ENCODE measurements around the gene CYTIP. TPM values are rescaled to one million over a fixed set of nuclear protein-coding genes. Genes with fewer than 3 reads are reported as not detected.

The CYTIP gene
- total and polyA plus RNA-seq, 9 of the 15 experiments (the other 6 are each of a cell fraction or from before 2014, with no cell fraction given), result 0.03 to 0.35 (median 0.26) TPM; not detected in 1

DNA sequence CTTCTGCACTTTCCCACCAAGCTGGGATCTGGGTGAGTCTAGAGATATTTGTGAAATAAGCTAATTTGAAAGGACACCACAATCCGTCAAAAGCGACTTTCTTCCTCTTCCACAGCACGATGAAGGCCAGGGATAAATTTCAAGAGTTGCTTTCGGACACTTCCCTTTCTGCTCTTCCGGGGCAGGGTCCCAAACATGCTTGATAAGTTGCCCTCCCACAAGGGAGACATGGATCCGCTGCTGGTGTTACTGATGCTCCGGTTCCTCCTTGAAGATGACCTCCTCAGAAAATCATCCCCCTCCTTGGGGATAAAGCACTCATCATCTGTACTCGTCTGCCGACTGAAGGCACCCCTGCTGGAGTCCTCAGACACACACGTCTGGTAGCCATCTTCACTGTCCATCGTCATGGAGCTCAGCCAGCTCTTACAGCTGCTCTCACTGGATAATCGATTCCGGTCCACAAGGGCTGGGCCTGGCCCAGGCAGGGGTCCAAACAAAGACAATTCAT, 28.2 kb downstream of the CYTIP start:
- Histone ChIP-seq H3K9ac (ENCODE audit: insufficient read depth in 1 of 2, low read depth in 2 of 2, low read length in 2 of 2) (no peak overlapping the region), H3K9me3 (replicated peaks; ENCODE audit: control insufficient read depth, insufficient read depth, low read depth, low read length) (no peaks in the 10 kb centered on the region), H3K9me1 (ENCODE audit: control insufficient read depth, insufficient read depth, low read length) (no peaks in the 10 kb centered on the region), H3K27me3 (ENCODE audit: control insufficient read depth in 2 of 2, insufficient read depth in 2 of 2, low read length in 2 of 2) (peaks cover 4 to 8% of the 10 kb centered on the region in 2 experiments; a peak in 1 of 5 replicates), H3K36me3 (ENCODE audit: control insufficient read depth, insufficient read depth, low read length) (no peaks in the 10 kb centered on the region), H3K27ac (ENCODE audit: extremely low read depth, low read depth, low read length) (no peak overlapping the region), H2AFZ (ENCODE audit: low read depth, low read length) (no peak overlapping the region), H3K4me1 (replicated peaks in 1 of 2; ENCODE audit: control insufficient read depth in 2 of 2, insufficient read depth in 2 of 2, low read length in 2 of 2) (no peaks in the 10 kb centered on the region), H3K79me2 (ENCODE audit: control insufficient read depth, insufficient read depth, low read length) (no peaks in the 10 kb centered on the region), H3K4me3 (no peak overlapping the region), H3K4me2 (ENCODE audit: insufficient read depth, low read length) (no peak overlapping the region), H4K20me1 (replicated peaks; ENCODE audit: control insufficient read depth, insufficient read depth, low read length) (no peaks in the 10 kb centered on the region)
- 2% methylated on average over 13 of the region's 13 CpGs for WGBS (ENCODE audit: insufficient coverage, low coverage, missing lambda C conversion rate)
- in situ Hi-C loops (cut with MboI) (no loop called here), intact Hi-C loops (cut with micrococcal nuclease) (no loop called here)
- TF ChIP-seq BRCA1 (IDR thresholded peaks at IDR 0.05) (no peak), BRCA1 (CRISPR knock-in tag; IDR thresholded peaks at IDR 0.05) (no peak), FOSL1 (tag; conservative IDR thresholded peaks at IDR 0.05) (no peak)
- FAIRE-seq (no peak), ATAC-seq (peak; percentile 60), DNase-seq (ENCODE audit: extremely low read depth in 1 of 4, low spot score in 3 of 4) (peak in 1 of 4 experiments; percentile 9)
- no TSS peak for BruUV-seq (replicated peaks)
- ChIA-PET CTCF (ENCODE audit: low intra/inter-chr PET ratio) (no interaction called here), POLR2A (interaction anchor here (0.7 kb wide), 1 partner anchor 33 kb away, joined by 3 read pairs; no protein-coding TSS in a partner anchor)

DNA sequence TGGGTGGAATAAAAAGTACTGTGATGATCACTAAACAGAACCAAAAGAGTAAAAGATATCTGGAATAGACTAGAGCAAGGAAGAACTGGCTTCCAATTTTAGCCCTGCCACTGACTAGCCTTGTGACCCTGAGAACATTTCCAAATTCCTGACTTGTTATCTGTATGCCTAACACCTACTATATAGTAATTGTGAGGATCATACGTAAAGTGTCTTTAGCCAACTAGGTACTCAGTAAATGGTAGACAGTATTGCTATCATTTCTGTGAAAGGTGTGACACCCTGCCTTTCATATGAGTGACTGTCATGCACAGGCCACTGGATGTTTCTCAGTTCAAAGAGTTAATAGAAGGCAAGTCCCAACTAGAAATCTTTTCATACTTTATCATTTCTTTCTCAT, 29.8 kb downstream of the CYTIP start:
- POLR2A ChIA-PET, result no interaction called here
- H3K9me3 ChIP-seq (replicated peaks; ENCODE audit: control insufficient read depth, insufficient read depth, low read depth, low read length), result no peaks in the 10 kb centered on the region
- no peaks in the 10 kb centered on the region for H3K4me1 ChIP-seq (replicated peaks in 1 of 2; ENCODE audit: control insufficient read depth in 2 of 2, insufficient read depth in 2 of 2, low read length in 2 of 2)
- FAIRE-seq (no peak), DNase-seq (ENCODE audit: extremely low read depth in 1 of 4, low spot score in 3 of 4) (no peak), ATAC-seq (no peak)
- intact Hi-C loops (cut with micrococcal nuclease), result no loop called here
- no peak overlapping the region for H3K4me3 ChIP-seq
- CTCF ChIA-PET (ENCODE audit: low intra/inter-chr PET ratio), result no interaction called here
- H3K9me1 ChIP-seq (ENCODE audit: control insufficient read depth, insufficient read depth, low read length), result no peaks in the 10 kb centered on the region
- H3K27me3 ChIP-seq (ENCODE audit: control insufficient read depth in 2 of 2, insufficient read depth in 2 of 2, low read length in 2 of 2), result peaks cover 4 to 8% of the 10 kb centered on the region in 2 experiments; a peak in 1 of 5 replicates
- no peak overlapping the region for H3K27ac ChIP-seq (ENCODE audit: extremely low read depth, low read depth, low read length)
- no peaks in the 10 kb centered on the region for H3K79me2 ChIP-seq (ENCODE audit: control insufficient read depth, insufficient read depth, low read length)
- WGBS (ENCODE audit: insufficient coverage, low coverage, missing lambda C conversion rate), result 0% methylated on average over 1 of the region's 1 CpG
- no peak overlapping the region for H2AFZ ChIP-seq (ENCODE audit: low read depth, low read length)
- no peak overlapping the region for H3K9ac ChIP-seq (ENCODE audit: insufficient read depth in 1 of 2, low read depth in 2 of 2, low read length in 2 of 2)
- no peak overlapping the region for H3K4me2 ChIP-seq (ENCODE audit: insufficient read depth, low read length)
- BruUV-seq (replicated peaks), result no TSS peak
- H4K20me1 ChIP-seq (replicated peaks; ENCODE audit: control insufficient read depth, insufficient read depth, low read length), result no peaks in the 10 kb centered on the region
- H3K36me3 ChIP-seq (ENCODE audit: control insufficient read depth, insufficient read depth, low read length), result no peaks in the 10 kb centered on the region
- in situ Hi-C loops (cut with MboI), result no loop called here
- TF ChIP-seq ELF1 (tag; IDR thresholded peaks at IDR 0.05), result no peak
- no peak for TF ChIP-seq ZFP30 (CRISPR knock-in tag; IDR thresholded peaks at IDR 0.05; ENCODE audit: borderline replicate concordance)
- TF ChIP-seq ZNF707 (CRISPR knock-in tag; conservative IDR thresholded peaks at IDR 0.05), result no peak
- TF ChIP-seq MEF2D (tag; conservative IDR thresholded peaks at IDR 0.05; ENCODE audit: low read depth), result no peak
- TF ChIP-seq, protein P1, sequence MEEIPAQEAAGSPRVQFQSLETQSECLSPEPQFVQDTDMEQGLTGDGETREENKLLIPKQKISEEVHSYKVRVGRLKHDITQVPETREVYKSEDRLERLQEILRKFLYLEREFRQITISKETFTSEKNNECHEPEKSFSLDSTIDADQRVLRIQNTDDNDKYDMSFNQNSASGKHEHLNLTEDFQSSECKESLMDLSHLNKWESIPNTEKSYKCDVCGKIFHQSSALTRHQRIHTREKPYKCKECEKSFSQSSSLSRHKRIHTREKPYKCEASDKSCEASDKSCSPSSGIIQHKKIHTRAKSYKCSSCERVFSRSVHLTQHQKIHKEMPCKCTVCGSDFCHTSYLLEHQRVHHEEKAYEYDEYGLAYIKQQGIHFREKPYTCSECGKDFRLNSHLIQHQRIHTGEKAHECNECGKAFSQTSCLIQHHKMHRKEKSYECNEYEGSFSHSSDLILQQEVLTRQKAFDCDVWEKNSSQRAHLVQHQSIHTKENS (CRISPR knock-in tag; IDR thresholded peaks at IDR 0.05), result no peak
- TF ChIP-seq GABPB1 (CRISPR knock-in tag; IDR thresholded peaks at IDR 0.05), result no peak
- TF ChIP-seq, protein P2, sequence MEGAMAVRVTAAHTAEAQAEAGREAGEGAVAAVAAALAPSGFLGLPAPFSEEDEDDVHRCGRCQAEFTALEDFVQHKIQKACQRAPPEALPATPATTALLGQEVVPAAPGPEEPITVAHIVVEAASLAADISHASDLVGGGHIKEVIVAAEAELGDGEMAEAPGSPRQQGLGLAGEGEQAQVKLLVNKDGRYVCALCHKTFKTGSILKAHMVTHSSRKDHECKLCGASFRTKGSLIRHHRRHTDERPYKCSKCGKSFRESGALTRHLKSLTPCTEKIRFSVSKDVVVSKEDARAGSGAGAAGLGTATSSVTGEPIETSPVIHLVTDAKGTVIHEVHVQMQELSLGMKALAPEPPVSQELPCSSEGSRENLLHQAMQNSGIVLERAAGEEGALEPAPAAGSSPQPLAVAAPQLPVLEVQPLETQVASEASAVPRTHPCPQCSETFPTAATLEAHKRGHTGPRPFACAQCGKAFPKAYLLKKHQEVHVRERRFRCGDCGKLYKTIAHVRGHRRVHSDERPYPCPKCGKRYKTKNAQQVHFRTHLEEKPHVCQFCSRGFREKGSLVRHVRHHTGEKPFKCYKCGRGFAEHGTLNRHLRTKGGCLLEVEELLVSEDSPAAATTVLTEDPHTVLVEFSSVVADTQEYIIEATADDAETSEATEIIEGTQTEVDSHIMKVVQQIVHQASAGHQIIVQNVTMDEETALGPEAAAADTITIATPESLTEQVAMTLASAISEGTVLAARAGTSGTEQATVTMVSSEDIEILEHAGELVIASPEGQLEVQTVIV (CRISPR knock-in tag; IDR thresholded peaks at IDR 0.05; ENCODE audit: borderline replicate concordance), result no peak
- TF ChIP-seq RB1 (IDR thresholded peaks at IDR 0.05; ENCODE audit: low read depth), result no peak
